NCI-H1930 (cell line): ENCODE measurements around the gene CFAP46.

Source experiments
- DNase-seq, 2 experiments: peaks; one replicate each; lab custom pipeline; 2025; lab: John Stamatoyannopoulos, UW

The CFAP46 gene

GRCh38 chr10:132861884-132862461 is 80.4 kb downstream of the CFAP46 start:
- no peak for DNase-seq

GRCh38 chr10:132861116-132861691 is 81.2 kb downstream of the CFAP46 start:
- no peak for DNase-seq

GRCh38 chr10:132860532-132860931 is 81.8 kb downstream of the CFAP46 start:
- no peak for DNase-seq

- no peak for DNase-seq
Observed at GRCh38 chr10:132859084-132859855, 83.1 kb downstream of the CFAP46 start.

- no peak for DNase-seq
Observed at GRCh38 chr10:132858121-132859081, 84.0 kb downstream of the CFAP46 start.

- DNase-seq, result no peak
Observed at GRCh38 chr10:132856869-132857524, 85.4 kb downstream of the CFAP46 start.

GRCh38 chr10:132855889-132856288 is 86.5 kb downstream of the CFAP46 start:
- DNase-seq, result no peak

GRCh38 chr10:132851451-132851850 is 90.9 kb downstream of the CFAP46 start:
- DNase-seq, result no peak

GRCh38 chr10:132850896-132851295 is 91.5 kb downstream of the CFAP46 start:
- DNase-seq, result no peak

- DNase-seq, result no peak
Observed at GRCh38 chr10:132850246-132850645, 92.1 kb downstream of the CFAP46 start.

GRCh38 chr10:132849546-132850031 is 92.8 kb downstream of the CFAP46 start:
- DNase-seq, result no peak

- DNase-seq, result no peak
Observed at GRCh38 chr10:132848951-132849545, 93.3 kb downstream of the CFAP46 start.

GRCh38 chr10:132848291-132848701 is 94.1 kb downstream of the CFAP46 start:
- DNase-seq, result no peak

GRCh38 chr10:132847856-132848255 is 94.5 kb downstream of the CFAP46 start:
- no peak for DNase-seq

GRCh38 chr10:132847416-132847777 is 95.0 kb downstream of the CFAP46 start:
- DNase-seq, result no peak

GRCh38 chr10:132846631-132847415 is 95.5 kb downstream of the CFAP46 start:
- no peak for DNase-seq

GRCh38 chr10:132845780-132846595 is 96.4 kb downstream of the CFAP46 start:
- no peak for DNase-seq

GRCh38 chr10:132845041-132845551 is 97.3 kb downstream of the CFAP46 start:
- no peak for DNase-seq
